Measurements from ENCODE around the gene ALG14.
"Not testable (repeated sequence)": the region's sequence is repeated elsewhere in the genome, so short reads cannot be mapped to it uniquely, and the experiment has no call there.

ALG14 gene

GRCh38 chr1:94953746-94954145, 119.0 kb downstream of the ALG14 start:
- DNase-seq (ENCODE audit: low read depth), result no peak

GRCh38 chr1:94953107-94953506, 119.6 kb downstream of the ALG14 start:
- DNase-seq (ENCODE audit: low read depth), result no peak

- no peak for DNase-seq (ENCODE audit: low read depth)
Observed at GRCh38 chr1:94952539-94952938, 120.2 kb downstream of the ALG14 start.

DNA sequence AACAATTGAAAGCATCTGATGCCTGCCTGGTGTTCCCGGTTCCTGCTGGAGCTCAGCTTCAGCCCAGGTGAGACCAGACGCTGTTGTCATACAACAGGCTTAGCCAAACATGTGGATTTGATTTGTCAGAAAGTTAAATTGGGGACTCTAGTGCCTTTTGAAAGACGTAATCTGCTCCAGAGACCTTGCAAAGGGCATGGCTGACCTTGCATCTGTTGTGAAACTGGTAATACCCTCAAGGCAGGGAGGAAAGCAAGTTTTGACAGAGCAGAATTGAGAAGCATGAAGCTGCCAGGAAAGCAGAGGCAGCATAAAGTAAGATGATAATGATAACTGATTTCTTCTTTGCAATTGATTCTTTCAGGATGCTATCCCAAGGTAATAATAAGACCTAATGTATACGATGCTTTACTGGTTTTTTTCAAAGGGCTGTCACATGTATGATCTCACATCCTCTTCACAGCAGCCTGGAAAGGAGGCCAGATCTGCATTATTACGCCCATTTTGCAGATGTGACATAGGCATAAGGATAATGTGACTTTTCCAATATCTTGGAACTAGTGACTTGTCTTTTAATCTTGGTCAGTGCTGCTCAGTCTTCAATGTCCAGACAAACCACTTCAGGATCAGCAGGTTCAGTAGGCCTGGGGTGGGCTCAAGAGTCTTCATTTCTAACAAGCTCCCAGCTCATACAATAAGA, 121.1 kb downstream of the ALG14 start:
- DNase-seq (ENCODE audit: low read depth), result no peak

GRCh38 chr1:94951046-94951445, 121.7 kb downstream of the ALG14 start:
- no peak for DNase-seq (ENCODE audit: low read depth)

DNA sequence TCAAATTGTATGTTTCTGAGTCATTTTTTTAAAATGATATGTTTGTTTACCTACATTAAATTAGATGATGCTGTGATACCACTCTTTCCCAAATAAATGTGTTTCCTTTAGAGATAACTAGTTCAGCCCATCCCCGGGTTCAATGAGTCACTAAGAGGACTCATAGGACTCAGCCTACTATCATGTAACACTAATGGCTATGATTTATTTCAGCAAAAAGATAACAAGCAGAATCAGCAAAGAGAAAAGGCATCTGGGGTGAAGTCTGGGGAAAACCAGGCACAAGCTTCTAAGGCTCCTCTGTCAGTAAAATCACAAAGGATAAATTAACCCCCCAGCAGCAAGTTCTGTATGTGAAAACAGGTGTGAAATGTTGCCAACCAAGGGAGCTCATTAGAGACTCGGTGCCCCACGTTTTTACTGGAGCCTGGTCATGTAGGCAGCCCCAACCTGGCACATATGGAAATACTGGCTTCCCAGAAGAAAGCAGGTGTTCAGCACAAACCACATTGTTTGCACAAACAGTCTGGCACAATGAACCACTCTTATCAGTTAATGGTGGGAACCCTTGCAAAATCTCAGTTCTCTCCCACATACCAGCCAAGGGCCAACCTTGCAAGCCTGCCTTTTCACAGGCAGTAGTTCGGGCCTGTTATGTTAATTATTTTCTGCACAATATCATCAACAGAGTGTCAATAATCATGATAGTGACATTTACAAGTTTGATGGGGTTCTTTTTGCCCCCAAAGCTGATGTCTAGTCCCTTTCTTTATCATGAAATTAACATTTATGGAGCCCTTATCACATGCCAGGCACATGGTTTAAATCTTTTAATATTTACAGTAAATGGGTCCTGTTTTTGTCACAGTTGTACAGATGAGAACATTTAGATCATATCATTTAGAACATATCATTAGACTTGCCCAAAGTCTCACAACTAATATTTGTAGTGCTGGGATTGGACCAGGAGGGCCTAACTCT, 122.8 kb downstream of the ALG14 start:
- DNase-seq (ENCODE audit: low read depth), result no peak

GRCh38 chr1:94947437-94947836, 125.3 kb downstream of the ALG14 start:
- no peak for DNase-seq (ENCODE audit: low read depth)

- no peak for DNase-seq (ENCODE audit: low read depth)
Observed at GRCh38 chr1:94946886-94947285, 125.9 kb downstream of the ALG14 start.

DNA sequence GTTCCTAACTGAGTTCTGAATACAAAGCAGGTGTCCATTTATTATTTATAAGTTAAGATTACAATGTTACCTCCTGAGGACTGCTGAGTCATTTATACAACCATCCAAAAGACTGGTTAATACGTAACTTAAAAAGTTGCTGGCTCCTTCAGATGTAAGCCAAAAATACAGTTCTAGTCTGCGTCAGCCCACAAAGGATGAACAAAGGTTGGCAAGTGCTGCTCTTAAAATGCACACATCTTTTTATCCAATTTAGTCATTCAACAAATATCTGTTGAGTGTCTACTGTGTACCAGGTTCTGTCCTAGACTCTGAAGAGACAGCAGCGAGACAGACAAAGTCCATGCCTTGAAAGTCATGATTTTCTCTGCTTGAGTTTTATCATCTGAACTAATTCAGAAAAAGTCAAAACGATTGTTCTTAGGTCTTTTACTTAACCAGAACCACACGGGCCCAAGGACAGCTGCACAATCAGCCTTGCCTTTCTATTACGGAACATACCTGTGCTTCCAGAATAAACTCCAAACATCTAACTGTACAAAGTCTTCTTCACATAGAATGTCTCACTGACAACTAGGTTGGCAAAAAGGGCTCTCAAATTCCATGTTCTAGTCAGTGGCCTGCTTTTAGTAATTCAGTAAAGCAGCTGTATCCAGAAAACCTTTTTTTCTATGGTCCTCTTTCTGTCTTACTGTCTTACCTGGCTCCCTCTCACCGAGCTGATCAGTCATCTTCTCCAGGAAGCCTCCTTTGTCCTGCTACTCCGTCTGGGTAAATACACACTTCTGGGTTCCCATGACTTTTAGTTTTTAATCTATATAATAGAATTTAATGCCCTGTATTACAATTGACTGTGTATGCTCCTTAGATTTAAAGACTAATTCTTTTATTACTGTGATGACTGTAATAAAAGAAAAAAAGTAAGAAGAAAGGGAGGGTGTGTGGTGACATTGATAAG, 130.3 kb downstream of the ALG14 start:
- no peak for DNase-seq (ENCODE audit: low read depth)

DNA sequence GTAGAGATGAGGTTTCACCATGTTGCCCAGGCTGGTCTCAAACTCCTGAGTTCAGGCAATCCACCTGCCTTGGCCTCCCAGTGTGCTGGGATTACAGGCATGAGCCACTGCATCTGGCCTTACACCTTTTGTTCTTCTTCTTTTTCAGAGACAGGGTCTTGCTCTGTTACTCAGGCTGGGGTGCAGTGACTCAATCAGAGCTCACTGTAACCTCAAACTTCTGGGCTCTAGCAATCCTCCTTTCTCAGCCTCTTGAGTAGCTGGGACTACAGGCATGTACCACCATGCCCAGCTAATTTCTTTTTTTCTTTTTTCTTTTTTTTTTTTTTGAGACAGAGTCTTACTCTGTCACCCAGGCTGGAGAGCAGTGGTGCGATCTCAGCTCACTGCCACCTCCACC, 131.3 kb downstream of the ALG14 start:
- not testable (repeated sequence) for DNase-seq (ENCODE audit: low read depth)

- DNase-seq (ENCODE audit: low read depth), result no peak
Observed at GRCh38 chr1:94940738-94941137, 132.0 kb downstream of the ALG14 start.

GRCh38 chr1:94937820-94938219, 134.9 kb downstream of the ALG14 start:
- no peak for DNase-seq (ENCODE audit: low read depth)

DNA sequence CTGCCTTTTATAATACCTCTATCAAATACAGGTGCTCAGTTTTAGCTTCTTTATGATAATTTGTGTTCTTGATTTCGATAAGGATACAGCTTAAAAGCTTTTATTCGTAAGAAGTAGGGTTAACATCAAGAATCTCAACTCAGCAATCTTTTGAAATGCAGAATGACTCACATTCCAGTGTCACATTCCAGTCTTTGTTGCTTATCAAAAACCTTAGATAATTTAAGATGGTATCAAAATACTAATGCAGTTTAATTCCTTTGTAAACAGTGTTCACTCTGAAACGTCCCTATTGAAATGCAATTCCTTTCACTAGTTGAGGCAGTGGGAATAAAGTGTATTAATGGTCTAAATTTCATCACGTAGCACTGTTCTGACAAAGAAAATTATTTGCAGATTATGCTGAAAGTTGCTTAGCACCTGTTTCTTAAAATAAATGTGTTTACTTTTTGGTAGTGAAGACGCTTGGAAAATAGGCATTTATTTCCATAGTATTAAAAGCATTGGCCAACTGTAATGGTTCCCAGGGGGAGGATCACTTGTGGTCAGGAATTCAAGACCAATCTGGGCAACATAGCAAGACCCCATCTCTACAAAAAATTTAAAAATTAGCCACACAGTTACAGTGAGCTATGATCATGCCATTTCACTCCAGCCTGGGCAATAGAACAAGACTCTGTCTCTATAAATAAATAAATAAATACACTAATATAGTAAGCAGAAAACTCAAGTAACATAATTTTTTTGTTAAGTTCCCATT, 135.7 kb downstream of the ALG14 start:
- DNase-seq (ENCODE audit: low read depth), result no peak

GRCh38 chr1:94935476-94935875, 137.3 kb downstream of the ALG14 start:
- no peak for DNase-seq (ENCODE audit: low read depth)

- no peak for DNase-seq (ENCODE audit: low read depth)
Observed at GRCh38 chr1:94935034-94935433, 137.7 kb downstream of the ALG14 start.

- DNase-seq (ENCODE audit: low read depth), result no peak
Observed at GRCh38 chr1:94934551-94934950, 138.2 kb downstream of the ALG14 start.

DNA sequence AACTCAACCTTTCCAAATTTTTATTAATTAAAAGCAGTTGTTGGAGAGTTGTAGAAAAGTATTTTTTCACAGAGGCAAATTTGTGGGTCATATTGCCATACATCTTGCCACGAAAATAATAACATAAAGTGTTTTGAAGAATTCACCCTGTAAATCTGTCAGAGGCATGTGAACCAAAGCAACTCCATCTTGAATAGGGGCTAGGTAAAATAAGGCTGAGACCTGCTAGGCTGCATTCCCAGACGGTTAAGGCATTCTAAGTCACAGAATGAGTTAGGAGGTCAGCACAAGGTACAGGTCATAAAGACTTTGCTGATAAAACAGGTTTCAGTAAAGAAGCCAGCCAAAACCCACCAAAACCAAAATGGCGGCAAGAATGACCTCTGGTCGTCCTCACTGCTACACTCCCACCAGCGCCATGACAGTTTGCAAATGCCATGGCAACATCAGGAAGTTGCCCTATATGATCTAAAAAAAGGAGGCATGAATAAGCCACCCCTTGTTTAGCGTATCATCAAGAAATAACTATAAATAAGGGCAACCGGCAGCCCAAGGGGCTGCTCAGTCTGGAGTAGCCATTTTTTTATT, 141.4 kb downstream of the ALG14 start:
- DNase-seq (ENCODE audit: low read depth), result no peak

GRCh38 chr1:94929351-94930217, 143.2 kb downstream of the ALG14 start:
- DNase-seq (ENCODE audit: low read depth), result no peak

DNA sequence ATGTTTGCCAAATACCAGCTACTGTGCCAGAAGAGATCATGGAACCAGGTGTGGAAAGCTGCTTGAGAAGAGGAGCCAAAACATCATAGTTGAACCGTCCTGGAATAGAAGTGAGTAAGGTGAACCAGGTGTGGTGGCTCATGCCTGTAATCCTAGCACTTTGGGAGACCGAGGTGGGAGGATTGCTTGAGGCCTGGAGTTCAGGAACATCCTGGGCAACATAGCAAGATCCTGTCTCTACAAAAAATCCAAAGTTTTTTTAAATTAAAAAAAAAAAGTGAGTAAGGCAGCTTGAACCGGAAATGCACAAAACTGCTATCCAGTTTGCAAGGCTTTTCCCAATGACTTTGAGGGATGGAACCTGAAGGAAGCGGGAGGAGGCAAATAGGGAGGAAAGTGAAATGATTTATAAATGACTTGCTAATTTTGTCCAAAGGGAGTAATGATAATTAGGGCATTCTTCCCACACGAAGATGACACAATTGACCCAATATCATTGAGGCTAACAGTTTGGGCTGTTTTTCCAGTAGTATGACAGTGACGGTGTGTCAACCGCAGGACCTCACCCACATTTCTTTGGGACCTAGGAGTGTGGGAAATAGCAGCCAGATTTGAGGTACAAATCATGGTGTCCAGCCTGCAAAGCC, 144.3 kb downstream of the ALG14 start:
- DNase-seq (ENCODE audit: low read depth), result no peak
